GM18508 (cell line): ENCODE results near the gene LMX1B.
"Not testable (repeated sequence)": the region's sequence is repeated elsewhere in the genome, so short reads cannot be mapped to it uniquely, and the experiment has no call there.

Source experiments
- ATAC-seq: cut with Tn5 transposase; IDR thresholded peaks from one replicate; pipeline ENCODE4 v1.9.1; 2021; ENCODE audit warnings: moderate number of reproducible peaks; ENCODE audit not compliant: insufficient read depth, unreplicated experiment

The LMX1B gene

DNA sequence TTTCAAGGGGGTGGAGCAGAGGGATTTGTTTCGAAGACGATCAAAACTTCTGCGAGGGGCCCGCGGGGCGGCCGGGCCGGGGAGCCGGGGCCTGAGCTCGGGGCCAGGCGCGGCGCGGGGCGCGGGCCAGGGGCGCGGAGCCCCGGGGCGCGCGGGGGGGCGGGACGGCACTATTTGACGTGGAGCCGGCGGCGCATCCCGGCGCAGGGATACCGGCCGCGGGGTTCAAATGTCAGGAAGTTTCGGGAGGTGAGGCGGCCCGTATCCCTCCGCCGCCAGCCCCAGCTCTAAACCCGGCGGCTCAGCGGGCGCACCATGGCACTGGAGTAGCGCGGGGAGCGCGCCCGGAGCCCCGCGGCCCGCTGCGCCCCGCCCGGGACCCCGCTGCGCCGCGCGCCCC lies at the start of gene LMX1B:
TSS of gene LMX1B (plus strand) at position 278 of the 400 bp plus-strand sequence. CDS start 522 bp downstream, outside the sequence.
- ATAC-seq, result no peak

DNA sequence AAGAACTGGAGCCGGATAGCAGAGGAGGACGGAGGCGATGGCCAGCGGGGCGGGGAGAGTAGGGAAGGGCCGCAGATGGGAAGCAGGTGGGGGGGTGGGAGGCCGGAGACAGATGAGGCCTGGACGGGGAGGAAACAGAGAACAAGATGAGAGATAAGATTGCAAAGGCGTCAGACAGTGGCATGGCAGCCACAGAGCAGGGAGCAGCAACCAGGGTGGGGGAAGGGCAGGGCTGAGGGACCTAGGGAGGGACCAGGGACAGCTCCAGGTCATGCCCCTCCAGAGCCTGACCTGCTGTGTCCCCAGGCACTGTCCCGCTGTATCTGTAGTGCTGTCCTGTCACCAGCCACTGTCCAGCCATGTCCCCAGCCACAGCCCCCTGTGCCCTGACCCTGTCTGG lies 49.6 kb upstream of the LMX1B start:
- no peak for ATAC-seq

DNA sequence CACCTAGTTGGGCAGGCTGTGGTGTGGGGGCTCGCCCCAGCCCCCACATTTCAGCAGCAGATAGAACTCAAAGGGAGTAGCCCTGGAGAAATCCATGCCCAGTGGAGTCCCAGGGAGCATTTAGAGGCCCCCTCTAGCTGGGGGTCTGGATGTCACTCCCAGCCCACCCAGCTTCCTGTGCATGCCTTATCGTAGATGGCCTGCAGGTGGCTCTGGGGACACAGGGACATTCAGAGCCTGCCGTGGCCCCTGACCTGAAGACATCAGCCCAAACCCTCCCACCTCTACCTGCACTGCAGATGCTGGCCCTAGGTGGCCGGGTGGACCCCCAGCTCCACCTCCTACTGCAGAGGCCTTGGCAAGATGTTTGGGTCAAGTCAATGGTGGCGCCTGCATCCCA lies 49.0 kb upstream of the LMX1B start:
- no peak for ATAC-seq

DNA sequence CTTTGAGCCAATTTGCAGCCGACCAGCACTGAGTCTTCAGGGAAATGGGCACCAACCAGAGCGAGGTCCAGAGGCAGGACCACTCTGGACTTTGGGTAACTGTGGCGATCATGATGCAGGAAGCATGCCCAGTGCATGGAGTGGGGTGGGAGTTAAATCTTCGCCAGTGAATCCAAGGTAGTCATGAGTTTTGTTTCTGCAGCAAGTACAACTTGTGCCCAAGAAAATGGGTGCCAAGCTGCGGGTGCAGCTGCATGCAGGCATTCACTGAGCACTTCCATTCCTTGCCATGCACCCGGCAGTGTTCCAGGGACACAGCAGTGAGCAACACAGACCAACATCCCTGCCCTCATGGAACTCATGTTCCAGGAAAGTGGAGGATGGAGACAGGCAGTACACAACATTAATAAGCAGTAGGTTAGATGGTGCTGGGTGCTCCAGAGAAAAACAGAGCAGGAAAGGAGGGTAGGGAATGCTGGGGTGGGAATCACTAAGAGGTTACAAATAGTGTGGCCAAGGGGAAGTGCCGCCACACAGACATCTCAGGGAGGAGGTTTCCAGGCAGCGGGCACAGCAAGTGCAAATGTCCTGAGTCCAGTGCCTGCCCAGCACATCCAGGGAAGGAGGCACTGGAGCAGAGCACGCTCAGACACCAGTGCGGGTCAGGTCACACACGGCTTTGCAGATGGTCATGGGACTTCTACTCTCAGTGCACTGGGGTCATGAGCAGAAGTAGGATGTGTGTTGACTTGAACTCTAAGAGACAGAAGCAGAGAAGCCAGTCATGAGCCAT lies 48.2 kb upstream of the LMX1B start:
- ATAC-seq, result no peak

DNA sequence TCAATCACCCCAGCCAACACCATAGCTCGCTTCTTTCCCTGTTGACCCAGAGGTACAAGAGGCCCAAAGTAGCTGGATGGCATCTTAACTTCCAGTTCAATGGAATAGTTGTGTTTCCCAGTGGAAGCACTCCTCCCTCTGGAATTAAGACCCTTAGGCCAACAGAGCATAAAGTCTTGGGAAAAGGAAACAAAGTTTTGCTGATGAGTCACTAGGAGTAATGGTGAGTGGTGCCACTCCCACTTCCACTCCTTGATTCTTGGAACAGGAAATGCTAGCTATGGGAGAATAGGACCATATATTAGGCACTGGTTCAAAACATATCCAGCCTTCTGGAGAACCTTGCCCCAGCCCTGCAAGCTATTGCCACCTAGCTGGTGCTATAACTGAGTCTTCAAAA lies 44.7 kb upstream of the LMX1B start:
- no peak for ATAC-seq

DNA sequence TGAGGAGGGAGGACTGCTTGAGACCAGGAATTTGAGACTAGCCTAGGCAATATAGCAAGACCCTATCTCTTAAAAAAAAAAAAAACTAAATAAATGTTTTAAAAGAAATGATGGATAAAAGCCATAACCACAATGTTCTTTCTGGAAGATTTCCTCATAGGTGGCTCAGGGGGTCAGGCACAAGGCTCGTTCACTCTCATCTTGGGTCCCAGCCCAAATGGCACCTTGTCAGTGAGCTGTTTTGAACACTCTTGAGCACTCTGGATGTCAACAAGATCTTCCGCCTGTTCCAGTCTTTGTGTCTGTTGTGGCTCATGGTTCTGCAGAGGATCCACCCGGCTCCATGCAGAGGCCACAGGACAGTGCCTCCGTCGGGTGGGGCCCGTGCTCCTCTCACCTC lies 35.7 kb upstream of the LMX1B start:
- ATAC-seq, result no peak

DNA sequence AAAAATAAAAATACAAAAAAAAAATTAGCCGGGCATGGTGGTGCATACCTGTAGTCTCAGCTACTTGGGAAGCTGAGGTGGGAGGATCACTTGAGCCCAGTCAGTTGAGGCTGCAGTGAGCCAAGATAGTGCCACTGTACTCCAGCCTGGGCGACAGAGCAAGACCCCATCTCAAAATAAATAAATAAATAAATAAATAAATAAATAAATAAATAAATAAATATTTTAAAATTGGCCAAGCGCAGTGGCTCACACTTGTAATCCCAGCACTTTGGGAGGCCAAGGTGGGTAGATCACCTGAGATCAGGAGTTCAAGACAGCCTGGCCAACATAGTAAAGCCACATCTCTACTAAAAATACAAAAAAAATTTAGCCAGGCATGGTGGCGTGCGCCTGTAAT lies 33.4 kb upstream of the LMX1B start:
- ATAC-seq, result not testable (repeated sequence)

DNA sequence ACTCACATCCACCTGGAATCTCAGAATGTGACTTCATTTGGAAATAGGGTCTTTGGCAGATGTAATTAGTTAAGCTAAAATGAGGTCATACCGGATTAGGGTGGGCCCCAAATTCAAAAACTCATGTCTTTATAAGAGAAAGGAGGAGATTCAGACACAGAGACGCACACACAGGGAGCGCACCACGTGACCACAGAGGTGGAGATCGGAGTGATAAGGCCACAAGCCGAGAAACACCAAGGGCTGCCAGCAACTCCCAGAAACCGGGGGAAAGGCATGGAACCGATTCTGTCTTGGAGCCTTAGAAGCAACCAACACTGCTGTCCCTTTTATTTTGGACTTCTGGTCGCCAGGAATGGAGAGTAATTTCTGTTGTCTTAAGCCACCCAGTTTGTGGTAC lies 31.8 kb upstream of the LMX1B start:
- no peak for ATAC-seq

DNA sequence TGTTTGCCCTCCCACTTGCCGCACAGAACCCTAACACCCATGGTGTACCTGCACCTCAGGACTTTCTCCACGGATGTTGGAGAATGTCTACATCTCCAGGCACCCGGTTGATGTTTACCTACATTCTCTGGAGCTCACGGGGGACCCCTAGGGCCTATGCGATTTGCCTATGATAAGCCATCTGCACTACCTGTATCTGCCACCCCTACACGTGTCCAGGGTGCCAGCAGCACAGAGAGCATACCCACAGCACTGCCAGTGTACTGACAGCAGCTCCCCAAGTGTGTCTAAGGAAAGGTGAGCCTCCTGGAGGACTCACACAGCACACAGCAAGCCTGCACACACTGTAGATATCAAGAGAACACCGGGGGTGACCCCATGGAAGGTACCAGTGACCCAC lies 31.3 kb upstream of the LMX1B start:
- no peak for ATAC-seq

DNA sequence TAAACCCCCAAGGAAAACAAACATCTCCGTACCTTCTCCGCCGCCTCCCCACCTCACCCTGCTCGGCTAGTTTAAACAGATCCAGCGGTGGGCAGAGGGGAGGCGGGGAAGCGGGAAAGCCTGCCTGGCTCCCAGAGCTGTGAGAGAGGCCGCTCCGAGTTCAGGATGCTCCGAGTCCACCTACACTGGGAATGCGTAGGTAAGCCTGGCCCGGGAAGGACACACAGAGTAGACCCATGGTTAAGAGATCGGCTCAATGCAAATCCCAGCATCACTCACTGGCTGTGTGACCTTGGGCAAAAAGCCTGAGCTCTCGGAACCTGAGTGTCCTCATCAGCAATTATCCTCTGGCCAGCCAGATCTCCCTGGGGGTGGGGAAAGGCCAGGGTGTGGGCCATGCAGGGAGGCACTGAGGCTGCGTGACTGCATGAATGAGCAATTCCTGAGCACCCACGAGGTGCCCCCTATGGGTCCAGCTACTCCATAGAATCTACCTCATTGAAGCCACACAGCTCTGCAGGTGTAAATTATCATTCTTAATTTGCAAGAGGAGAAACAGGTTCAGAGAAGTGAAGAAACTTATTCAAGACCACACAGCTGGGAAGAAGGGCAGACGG lies 30.5 kb upstream of the LMX1B start:
- ATAC-seq, result no peak

DNA sequence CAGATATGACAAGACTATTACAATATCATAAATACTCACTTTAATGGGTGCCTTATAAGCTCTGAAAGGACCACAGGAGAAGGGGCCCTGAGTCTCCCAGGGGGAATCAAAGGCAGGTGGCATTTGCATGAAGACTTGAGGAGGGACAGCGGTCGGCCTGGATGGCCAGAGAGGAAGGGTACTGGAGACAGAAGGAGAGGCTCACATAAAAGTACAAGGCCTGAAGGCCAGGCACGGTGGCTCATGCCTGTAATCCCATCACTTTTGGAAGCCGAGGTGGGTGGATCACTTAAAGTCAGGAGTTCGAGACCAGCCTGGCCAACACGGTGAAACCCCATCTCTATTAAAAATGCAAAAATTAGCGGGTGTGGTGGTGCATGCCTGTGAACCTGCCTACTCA lies 29.1 kb upstream of the LMX1B start:
- ATAC-seq, result no peak

DNA sequence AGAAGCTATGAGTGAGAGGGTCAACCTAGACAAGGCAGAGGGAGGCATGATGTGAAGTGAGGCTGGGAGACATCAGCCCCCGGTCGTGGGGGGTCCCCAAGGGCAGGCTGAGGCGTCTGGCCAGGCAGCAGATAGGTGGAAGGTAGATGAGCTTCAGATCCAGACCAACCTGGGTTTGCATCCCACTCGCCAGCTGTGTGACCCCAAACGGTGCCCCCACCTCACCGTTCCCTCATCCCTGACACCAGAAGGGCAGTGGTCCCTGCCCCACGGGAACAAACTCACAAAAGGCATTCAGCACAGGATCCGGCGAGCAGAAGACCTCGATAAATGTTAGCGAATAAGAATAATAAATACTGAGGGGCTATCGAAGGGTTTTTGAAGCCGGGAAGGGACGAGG lies 27.5 kb upstream of the LMX1B start:
- no peak for ATAC-seq

DNA sequence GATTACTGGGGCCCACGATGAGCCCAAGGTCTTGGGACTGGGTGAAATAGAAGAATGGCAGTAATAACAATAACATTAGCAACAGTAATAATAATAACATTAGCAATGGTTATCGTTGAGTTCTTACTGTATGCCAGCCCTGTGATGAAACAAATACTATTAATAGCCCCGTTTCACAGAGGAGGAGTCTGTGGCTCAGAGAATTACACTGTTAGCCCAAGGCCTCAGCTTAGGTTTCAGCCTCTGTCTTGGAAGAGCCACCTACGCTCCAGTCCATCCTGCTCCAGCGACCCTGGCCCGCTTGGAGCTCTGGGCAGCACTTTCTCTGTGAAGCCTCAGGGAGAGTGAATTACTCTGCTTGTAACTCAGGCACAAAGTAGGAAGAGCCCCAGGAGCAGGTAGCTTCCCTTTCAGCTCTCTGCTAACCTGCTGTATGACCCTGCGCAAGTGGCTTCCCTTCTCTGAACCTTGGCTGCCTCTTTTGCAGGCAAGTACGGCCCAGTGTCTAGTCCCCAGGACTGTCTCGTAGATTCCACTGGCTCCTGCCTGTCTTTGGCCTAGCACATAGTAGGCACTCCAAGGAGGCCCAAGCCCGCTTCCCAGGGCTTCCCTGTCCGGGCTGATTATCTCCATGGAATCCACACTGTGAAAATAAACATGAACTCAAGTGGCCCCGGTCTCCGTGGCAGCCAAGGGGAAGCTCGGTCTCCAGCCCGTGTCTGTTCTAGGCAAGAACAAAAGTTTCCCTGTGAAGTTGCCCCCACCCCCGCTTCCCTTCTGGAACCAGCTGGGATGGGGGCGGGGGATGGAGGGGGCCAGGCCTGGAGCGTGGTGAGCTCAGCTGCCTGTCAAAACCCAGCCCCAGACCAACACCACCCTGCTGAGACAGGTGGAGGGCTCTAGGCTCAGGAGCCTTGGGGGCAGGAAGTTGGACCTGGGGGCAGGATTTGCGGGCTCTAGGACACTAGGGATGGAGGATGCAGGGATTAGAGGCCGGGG lies 26.2 kb upstream of the LMX1B start:
- no peak for ATAC-seq

DNA sequence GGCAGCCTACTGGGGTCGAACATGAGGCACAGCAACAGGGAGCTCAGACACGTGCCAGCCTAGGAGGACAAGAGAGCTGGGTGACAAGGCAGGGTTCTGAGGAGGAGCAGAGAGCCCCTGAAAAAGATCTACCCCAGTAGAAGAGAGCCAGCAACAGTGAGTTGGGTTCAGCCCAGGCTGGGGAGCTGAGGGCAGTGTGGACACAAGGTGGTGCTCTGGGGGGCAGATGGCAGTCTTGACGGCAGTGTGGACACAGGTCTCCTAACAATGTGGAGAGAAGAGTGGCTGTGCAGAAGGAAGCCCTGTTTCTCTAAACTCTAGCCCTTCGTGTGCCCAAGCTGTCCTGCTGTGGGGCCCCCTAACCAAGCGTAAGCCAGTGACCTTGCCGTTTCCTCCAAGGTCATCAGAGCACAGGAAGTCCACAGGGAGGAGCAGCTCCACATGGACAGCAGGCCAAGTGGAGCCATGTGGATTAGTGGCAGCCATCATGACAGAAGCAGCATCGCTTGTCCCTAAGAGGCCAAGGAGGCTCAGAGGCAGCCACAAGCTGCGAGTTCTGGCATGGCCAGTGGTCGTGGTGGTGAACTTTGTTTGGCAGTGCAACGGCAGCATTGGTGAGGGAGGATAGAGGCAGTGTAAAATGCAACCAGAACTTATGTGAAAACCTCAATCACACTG lies 25.1 kb upstream of the LMX1B start:
- ATAC-seq, result no peak

DNA sequence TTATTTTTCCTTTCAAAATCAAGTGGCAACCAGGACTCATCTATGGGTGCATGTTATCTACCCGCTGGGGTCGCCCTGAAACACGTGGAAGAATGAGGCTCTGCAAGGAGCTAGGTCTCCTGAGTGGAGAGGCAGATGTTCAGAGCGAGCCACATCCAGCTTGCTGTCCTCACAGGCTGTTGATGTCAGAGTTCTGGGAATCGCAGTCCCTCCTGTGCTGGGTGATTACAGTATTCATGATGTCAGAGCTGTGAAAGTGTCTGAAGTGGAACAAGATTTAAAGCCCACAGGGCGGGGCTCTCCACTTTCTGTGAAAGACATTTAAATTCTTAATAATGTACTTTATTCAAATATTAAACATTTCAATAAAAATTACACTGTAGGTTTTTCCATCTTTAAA lies 24.4 kb upstream of the LMX1B start:
- ATAC-seq, result no peak

DNA sequence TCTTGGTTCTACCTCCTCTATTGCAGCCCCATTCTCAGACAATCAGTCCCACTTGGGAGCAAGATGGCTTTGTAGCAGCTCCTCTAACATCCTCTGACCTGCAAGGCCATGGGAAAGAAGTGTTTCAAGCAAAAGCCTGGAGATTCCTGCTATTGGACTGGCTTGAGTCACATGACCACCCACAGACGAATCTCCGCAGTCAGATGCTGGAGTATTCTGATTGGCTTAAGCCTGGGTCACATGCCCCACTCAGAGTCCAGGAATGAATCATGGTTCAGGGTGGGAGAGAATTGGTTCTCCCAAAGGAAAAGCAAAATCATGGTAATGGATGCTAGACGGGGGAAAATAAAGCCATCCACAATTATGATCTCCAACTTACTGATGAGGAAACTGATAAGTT lies 22.6 kb upstream of the LMX1B start:
- ATAC-seq, result no peak

DNA sequence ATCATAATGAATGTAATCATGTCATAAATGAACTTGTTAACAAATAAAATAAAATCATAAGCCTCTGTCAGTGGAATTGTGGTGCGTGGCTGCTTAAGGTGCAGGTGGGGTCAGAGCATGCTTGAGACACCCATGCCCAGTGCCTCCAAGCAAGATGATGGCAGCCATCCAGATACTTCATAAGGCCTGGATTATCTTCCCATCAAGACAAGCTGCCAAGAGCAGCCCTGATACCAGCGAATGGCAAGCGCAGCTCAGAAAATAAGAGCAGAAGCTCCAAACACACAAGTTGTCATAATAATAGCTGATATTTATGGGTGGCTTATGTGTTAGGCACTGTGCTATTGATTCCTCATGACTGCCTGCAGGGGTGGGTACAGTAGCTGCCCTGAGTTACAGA lies 21.8 kb upstream of the LMX1B start:
- no peak for ATAC-seq

DNA sequence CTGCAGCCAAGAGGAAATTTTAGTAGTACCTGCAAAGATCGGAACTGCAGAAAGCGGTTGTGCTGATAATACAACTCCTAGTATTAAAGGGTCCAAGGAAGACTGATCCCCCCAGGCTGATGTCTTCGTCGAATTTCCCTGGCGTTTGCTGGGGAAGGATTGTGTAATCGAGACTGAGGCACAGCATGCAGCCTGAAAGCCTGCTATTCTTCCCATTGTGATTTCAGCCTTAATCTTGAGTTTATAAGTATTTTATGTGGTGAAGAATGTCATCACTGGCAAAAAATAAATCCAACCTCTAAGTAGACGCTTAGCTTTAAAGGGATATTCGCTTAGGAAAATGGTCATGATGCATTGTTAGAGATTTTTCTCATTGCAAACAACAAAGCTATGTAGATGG lies 21.3 kb upstream of the LMX1B start:
- ATAC-seq, result no peak

DNA sequence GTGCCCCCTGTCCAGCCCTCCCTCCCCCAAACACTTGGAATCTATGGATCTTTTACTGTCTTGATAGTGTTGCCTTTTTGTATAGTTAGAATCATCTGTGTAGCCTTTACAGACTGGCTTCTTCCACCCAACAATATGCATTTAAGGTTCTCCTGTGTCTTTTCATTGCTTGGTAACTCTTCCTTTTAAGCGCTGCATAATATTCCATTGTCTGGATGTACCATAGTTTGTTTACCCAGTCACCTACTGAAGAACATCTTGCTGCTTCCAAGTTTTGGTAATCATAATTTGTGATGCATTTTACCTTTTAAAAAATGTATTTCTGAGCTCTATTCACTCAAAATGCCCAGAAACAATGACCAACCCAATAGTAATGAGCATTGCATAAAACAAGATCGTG lies 17.7 kb upstream of the LMX1B start:
- no peak for ATAC-seq

DNA sequence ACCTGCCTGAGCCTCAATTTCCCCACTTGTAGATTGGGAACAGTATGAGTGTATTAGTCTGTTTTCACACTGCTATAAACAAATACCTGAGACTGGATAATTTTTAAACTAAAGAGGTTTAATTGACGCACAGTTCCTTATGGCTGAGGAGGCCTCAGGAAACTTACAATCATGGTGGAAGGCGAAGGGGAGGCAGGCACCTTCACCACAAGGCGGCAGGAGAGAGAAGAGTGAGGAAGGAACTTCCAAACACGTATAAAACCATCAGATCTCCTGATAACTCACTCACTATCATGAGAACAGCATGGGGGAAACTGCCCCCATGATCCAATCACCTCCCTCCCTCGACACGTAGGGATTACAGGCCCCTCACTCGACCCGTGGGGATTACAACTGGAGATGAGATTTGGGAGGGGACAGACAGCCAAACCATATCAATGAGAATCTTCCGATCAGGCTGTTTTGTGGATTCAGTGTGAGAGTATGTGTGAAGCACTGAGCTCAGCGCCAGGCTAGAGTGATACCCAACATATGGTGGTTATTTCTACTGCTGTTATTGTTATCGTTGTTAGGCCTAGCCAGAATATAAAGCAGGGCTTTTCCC lies 14.6 kb upstream of the LMX1B start:
- ATAC-seq, result no peak
